Progenitor cell of endocrine pancreas (in vitro differentiated cells): ENCODE results near the gene FHAD1. TPM values are rescaled to one million over a fixed set of nuclear protein-coding genes. Genes with fewer than 3 reads are reported as not detected.

Experiments
- DNase-seq: peaks from one replicate; pipeline ENCODE4 v3.0.0; 2021; ENCODE audit warnings: low spot score; ENCODE audit not compliant: unreplicated experiment
- H3K27ac Mint-ChIP-seq: 2 replicates; pipeline ENCODE4 v1.8.0; 2021; ENCODE audit warnings: mild to moderate bottlenecking, moderate library complexity, mixed read lengths
- H3K27me3 Mint-ChIP-seq: 2 replicates; pipeline ENCODE4 v1.8.0; 2021; ENCODE audit warnings: mixed read lengths
- H3K36me3 Mint-ChIP-seq: 2 replicates; pipeline ENCODE4 v1.8.0; 2022; ENCODE audit warnings: mixed read lengths; ENCODE audit not compliant: insufficient read depth
- H3K4me1 Mint-ChIP-seq: 2 replicates; pipeline ENCODE4 v1.8.0; 2021; ENCODE audit warnings: low read depth, mixed read lengths
- H3K4me3 Mint-ChIP-seq: 2 replicates; pipeline ENCODE4 v1.8.0; 2021; ENCODE audit warnings: low read depth, mild to moderate bottlenecking, moderate library complexity, mixed read lengths
- H3K9me3 Mint-ChIP-seq: 2 replicates; pipeline ENCODE4 v1.8.0; 2021; ENCODE audit warnings: low read depth, mixed read lengths
- CTCF ChIP-seq: fragments of 200-600 bp; sonication (generic); IDR thresholded peaks from one replicate; pipeline ENCODE4 v1.5.0; 2021; ENCODE audit warnings: antibody characterized with exemption, mild to moderate bottlenecking; ENCODE audit not compliant: unreplicated experiment
- total RNA-seq: library from RNA; stranded (reverse); gene quantifications from 2 replicates; pipeline ENCODE4 v1.2.1, GENCODE V29; 2021

FHAD1 gene
- total RNA-seq, 1 donor from 2014 or later, result 5.0 TPM

GRCh38 chr1:15258833-15259621 lies 12.0 kb downstream of the FHAD1 start:
- H3K4me3 Mint-ChIP-seq, result no peak overlapping the region
- DNase-seq, result no peak
- no peak for TF ChIP-seq CTCF
- H3K36me3 Mint-ChIP-seq, result no peaks in the 10 kb centered on the region
- peaks cover 2% of the 10 kb centered on the region for H3K4me1 Mint-ChIP-seq
- H3K27ac Mint-ChIP-seq, result no peak overlapping the region
- no peaks in the 10 kb centered on the region for H3K9me3 Mint-ChIP-seq
- peaks cover 6% of the 10 kb centered on the region for H3K27me3 Mint-ChIP-seq

DNA sequence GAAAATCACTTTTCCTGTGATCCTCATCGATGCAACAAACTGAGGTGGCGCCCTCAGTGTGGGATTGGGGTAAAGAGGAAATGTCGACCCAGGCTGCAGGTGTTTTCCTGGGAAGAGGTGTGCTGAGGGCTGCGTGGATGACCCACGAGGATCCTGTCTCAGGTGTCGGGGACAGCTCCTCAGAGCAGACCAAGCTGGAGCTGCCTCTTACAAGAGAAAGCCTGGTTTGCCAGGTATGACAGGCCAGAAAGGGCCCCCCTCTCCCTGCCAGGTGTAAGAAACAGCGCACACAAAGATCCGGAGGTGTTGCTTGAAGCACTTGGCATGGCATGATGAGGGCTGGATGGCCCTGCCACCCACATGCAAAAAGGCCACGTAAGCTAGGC lies 12.6 kb downstream of the FHAD1 start:
- Mint-ChIP-seq H3K36me3 (no peaks in the 10 kb centered on the region), H3K27me3 (peaks cover 6% of the 10 kb centered on the region), H3K4me3 (no peak overlapping the region), H3K27ac (no peak overlapping the region), H3K4me1 (peaks cover 2% of the 10 kb centered on the region), H3K9me3 (peaks cover under 1% of the 10 kb centered on the region)
- DNase-seq, result no peak
- TF ChIP-seq CTCF, result no peak

DNA sequence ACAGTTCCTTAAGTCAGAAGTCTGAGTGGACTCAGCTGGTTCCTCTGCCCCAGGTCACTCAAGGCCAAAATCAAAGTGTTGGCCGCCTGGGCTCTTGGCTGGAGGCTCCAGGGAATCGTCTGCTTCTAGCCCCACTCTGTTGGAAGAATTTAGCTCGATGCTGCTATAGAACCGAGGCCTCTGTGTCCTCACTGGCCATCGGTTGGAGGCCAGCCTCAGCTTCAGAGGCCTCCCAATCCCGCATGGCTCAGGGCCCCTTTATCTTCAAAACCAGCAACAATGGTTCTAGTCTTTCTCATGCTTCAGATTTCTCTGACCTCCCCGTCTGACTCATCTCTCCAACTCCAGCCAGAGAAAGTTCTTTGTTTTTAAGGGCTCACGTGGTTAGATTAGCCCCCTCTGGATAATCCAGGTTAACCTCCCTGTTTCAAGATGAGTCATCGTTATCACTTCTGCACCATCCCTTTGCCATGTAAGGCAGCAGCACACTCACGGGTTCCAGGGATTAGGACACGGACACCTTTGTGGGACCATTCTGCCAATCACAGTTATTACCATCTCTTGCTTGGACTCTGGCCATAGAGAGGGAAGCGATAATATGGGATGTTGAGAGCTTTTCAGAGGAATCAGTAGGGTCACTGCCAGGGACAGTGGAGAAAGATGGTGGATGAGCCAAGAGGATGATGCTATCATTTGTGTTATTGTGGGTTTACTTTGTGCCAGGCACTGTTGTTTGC lies 13.6 kb downstream of the FHAD1 start:
- no peak for DNase-seq
- peaks cover 6% of the 10 kb centered on the region for H3K27me3 Mint-ChIP-seq
- H3K4me1 Mint-ChIP-seq, result no peaks in the 10 kb centered on the region
- TF ChIP-seq CTCF, result no peak
- no peak overlapping the region for H3K27ac Mint-ChIP-seq
- H3K4me3 Mint-ChIP-seq, result no peak overlapping the region
- peaks cover 1% of the 10 kb centered on the region for H3K36me3 Mint-ChIP-seq
- peaks cover 3% of the 10 kb centered on the region for H3K9me3 Mint-ChIP-seq

DNA sequence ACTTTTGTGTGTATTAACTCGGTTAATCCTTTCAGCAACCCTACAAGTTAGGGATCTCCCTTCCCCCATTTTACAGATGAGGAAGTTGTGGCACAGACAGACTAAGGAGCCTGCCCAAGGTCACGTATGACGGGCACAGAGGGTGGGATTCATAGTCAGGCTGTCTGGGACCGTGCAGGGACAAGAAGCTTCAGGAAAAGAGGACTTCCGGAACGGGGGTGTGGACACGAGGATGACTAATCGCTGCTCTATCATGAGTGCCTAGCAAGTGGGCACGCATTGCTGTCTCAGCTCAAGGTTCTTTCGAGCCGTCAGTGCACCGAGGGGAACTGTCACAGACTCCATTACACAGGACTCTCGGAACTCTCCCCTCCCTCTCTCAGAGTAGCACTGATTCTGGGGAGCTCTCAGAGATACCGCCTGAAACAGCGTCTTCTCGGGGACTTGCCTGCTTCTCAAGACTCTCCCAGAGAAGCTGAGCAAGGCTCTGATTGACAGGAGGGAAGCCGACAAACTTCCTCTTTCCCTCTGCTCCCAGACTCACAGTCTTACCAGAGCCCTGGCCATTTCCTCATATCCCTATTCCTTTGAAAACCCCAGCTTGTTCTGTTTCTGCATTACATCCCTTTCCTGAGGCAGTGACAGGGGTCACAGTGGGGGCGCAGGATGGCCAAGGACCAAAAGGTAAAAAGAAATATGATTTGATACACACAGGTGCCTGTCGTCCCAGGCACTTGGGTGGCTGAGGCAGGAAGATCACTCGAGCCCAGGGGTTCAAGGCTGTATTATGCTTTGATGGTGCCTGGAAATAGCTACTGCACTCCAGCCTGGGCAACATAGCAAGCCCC lies 14.4 kb downstream of the FHAD1 start:
- peaks cover 6% of the 10 kb centered on the region for H3K27me3 Mint-ChIP-seq
- H3K9me3 Mint-ChIP-seq, result peaks cover 3% of the 10 kb centered on the region
- H3K4me1 Mint-ChIP-seq, result no peaks in the 10 kb centered on the region
- no peak for TF ChIP-seq CTCF
- DNase-seq, result no peak
- H3K36me3 Mint-ChIP-seq, result peaks cover 1% of the 10 kb centered on the region
- H3K27ac Mint-ChIP-seq, result no peak overlapping the region
- no peak overlapping the region for H3K4me3 Mint-ChIP-seq

- TF ChIP-seq CTCF, result no peak
- Mint-ChIP-seq H3K9me3 (peaks cover 3% of the 10 kb centered on the region), H3K36me3 (peaks cover 1% of the 10 kb centered on the region), H3K4me1 (no peaks in the 10 kb centered on the region), H3K4me3 (no peak overlapping the region), H3K27me3 (peaks cover 6% of the 10 kb centered on the region), H3K27ac (no peak overlapping the region)
- DNase-seq, result no peak
Measured at GRCh38 chr1:15262003-15262377, 15.0 kb downstream of the FHAD1 start.
